ENCODE data around the gene CCDC154. TPM values are rescaled to one million over a fixed set of nuclear protein-coding genes. Genes with fewer than 3 reads are reported as not detected.

Gene CCDC154
- total RNA-seq, 2 experiments from 2014 or later = 0.85 to 1.1 TPM

- TF ChIP-seq EZH2phosphoT487 (IDR thresholded peaks at IDR 0.05; ENCODE audit: borderline replicate concordance, low read depth, low read length) (no peak), CTCF (conservative IDR thresholded peaks at IDR 0.05; ENCODE audit: low read length) (no peak)
- Histone ChIP-seq H3K27ac (ENCODE audit: low read depth, low read length, poor library complexity, severe bottlenecking) (no peak overlapping the region), H3K4me3 (ENCODE audit: low read depth, low read length, poor library complexity, severe bottlenecking) (no peak overlapping the region), H3K4me2 (ENCODE audit: low read length) (no peak overlapping the region), H3K9me2 (ENCODE audit: insufficient read depth, low read length) (no peaks in the 10 kb centered on the region), H3K79me2 (ENCODE audit: insufficient read depth, low read depth, low read length) (no peaks in the 10 kb centered on the region), H3K36me3 (ENCODE audit: insufficient read depth, low read length) (no peaks in the 10 kb centered on the region), H2AFZ (ENCODE audit: low read length) (no peak overlapping the region), H3K9me3 (ENCODE audit: low read length) (no peaks in the 10 kb centered on the region), H3K4me1 (ENCODE audit: insufficient read depth, low read length, poor library complexity, severe bottlenecking) (peaks cover 7% of the 10 kb centered on the region), H4K20me1 (ENCODE audit: insufficient read depth, low read length) (no peaks in the 10 kb centered on the region)
- BruUV-seq (replicated peaks) = no TSS peak
- no peak for DNase-seq (ENCODE audit: low spot score)
- CTCF ChIA-PET (ENCODE audit: unreplicated experiment) = no interaction called here
- POLR2A ChIA-PET = no interaction called here
- intact Hi-C loops (cut with micrococcal nuclease; ENCODE audit: unreplicated experiment) = no loop called here
Observed at GRCh38 chr16:1488054-1488601, 43.8 kb upstream of the CCDC154 start.

- CTCF ChIA-PET (ENCODE audit: unreplicated experiment) = interaction anchor here (0.5 kb wide), 1 partner anchor 217 kb away, joined by 3 read pairs; no protein-coding TSS in a partner anchor
- TF ChIP-seq EZH2phosphoT487 (IDR thresholded peaks at IDR 0.05; ENCODE audit: borderline replicate concordance, low read depth, low read length) = no peak
- no peak for TF ChIP-seq CTCF (conservative IDR thresholded peaks at IDR 0.05; ENCODE audit: low read length)
- H2AFZ ChIP-seq (ENCODE audit: low read length) = no peak overlapping the region
Observed at GRCh38 chr16:1487395-1488053, 43.2 kb upstream of the CCDC154 start.

More at GRCh38 chr16:1487395-1488053, 43.2 kb upstream of the CCDC154 start:
- no peak for DNase-seq (ENCODE audit: low spot score)
- intact Hi-C loops (cut with micrococcal nuclease; ENCODE audit: unreplicated experiment) = no loop called here
- Histone ChIP-seq H3K9me2 (ENCODE audit: insufficient read depth, low read length) (no peaks in the 10 kb centered on the region), H3K4me1 (ENCODE audit: insufficient read depth, low read length, poor library complexity, severe bottlenecking) (peaks cover 4% of the 10 kb centered on the region), H3K4me2 (ENCODE audit: low read length) (no peak overlapping the region), H3K79me2 (ENCODE audit: insufficient read depth, low read depth, low read length) (no peaks in the 10 kb centered on the region), H3K36me3 (ENCODE audit: insufficient read depth, low read length) (no peaks in the 10 kb centered on the region), H3K9me3 (ENCODE audit: low read length) (no peaks in the 10 kb centered on the region), H3K4me3 (ENCODE audit: low read depth, low read length, poor library complexity, severe bottlenecking) (no peak overlapping the region), H3K27ac (ENCODE audit: low read depth, low read length, poor library complexity, severe bottlenecking) (no peak overlapping the region), H4K20me1 (ENCODE audit: insufficient read depth, low read length) (no peaks in the 10 kb centered on the region)
- no TSS peak for BruUV-seq (replicated peaks)
- POLR2A ChIA-PET = no interaction called here
